GM18499 (cell line): ENCODE results near the gene CACNA2D2.

Experiments used
- ATAC-seq: cut with Tn5 transposase; IDR thresholded peaks from one replicate; pipeline ENCODE4 v1.9.1; 2021; ENCODE audit warnings: moderate number of reproducible peaks; ENCODE audit not compliant: insufficient read depth, unreplicated experiment

The CACNA2D2 gene

GRCh38 chr3:50375258-50375931 lies 128.0 kb downstream of the CACNA2D2 start:
- ATAC-seq: no peak

GRCh38 chr3:50374363-50375257 lies 128.8 kb downstream of the CACNA2D2 start:
- ATAC-seq: no peak

DNA sequence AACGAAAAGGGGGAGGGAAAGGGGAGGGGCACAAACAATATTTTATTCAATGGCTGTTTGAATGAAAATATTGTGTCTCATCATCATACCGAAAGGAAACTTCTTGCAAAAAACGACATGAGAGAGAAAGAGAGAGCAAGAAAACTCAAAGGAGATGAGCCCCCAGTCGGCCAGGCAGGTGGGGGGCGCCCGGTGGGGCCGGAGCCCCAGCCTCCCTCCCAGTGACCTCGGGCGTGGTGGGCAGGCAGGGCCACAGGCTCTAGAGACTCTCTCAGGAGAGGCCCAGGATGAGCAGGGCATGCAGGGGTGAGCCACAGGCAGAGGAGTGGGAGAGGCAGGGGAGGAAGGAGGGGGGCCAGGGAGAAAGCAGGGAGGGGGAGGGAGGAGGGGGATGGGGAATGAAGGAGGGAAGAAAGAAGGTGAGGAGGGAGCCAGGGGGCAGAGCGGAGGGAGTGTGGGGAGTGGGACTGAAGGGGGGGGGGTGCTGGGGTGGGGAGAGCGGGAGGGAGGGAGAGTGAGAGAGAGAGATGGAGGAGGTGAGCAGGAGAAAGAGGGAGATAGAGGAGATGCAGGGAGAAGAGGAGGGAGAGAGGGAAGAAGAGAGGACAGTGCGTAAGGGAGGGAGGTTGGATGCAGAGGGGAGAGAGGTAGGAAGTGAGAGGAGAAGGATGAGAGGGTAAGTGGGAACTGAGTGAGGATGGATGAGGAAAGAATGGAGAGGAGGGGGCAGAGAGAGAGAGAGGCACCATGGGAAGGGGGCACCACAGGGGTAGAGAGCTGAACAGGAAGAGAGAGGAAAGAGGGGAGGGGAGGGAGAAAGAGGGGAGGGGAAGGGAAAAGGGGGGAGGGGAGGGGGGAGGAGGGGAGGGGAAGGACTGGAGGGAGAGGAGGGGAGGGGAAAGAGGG lies 130.0 kb downstream of the CACNA2D2 start:
- no peak for ATAC-seq

DNA sequence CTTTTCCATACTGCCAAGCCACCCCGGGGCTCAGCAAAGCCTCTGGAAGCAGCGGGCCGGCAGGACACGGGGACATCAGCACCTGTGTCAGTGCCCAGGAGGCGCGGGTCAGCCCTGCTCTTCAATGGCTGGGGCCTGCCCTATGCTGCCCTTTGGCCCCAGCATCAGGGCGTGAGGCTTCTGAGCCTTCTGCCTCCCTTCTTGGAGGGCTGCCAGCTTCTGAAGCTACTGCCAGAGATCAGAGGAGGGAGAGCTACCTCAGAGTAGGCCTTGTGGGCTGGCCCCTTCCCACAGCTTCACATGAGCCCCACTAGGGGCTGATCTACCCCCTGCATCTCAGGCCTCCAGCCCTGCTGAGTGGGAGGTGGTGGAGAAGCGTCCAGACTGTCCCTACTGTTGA lies 131.1 kb downstream of the CACNA2D2 start:
- no peak for ATAC-seq

DNA sequence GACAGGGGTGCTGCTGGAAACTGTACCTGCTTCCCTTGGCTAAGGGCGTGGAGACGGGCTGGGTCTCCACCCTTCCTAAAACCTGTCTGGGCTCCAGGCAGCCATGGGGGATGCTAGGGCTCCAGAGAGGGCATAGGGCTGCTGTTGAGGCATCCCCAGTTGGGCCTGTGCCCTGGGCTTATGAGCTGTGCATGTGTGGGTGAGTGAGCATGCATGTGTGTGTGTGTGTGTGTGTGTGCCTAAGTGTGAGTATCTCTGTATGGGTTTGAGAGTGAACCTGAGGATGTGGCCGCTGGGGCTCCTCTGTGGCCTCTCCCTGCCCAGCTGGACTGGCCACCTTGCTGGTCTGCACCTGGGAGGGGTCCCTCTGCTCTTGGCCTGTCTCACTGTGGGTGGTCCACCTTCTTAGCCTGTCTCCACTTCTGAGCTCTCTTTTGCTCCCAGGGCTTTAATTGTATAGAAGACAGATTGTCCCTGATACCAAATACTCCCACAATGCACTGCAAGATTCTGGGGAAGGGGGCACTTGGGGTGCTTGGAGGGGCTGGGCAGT lies 132.2 kb downstream of the CACNA2D2 start:
- no peak for ATAC-seq

DNA sequence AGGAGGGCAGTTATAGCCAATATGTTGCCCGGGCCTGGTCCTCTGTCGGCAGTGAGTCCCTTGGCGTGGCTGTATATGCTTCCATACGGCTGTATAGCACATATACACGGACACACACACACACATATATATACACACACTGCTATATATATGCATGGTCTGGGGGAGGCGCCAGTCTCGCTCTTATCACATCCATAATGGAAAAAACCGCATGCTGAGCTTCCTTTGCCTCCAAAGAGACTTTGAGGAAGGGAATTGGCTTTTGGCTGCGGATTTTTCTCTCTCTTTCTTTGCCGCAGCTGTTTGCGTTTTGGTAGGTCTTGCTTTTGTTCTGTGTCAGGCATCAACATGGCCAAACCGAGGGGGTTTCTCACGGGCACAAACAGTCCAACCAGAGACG lies 132.8 kb downstream of the CACNA2D2 start:
- ATAC-seq: no peak

GRCh38 chr3:50369012-50369670 lies 134.3 kb downstream of the CACNA2D2 start:
- ATAC-seq: no peak

GRCh38 chr3:50365842-50366220 lies 137.6 kb downstream of the CACNA2D2 start:
- ATAC-seq: no peak

DNA sequence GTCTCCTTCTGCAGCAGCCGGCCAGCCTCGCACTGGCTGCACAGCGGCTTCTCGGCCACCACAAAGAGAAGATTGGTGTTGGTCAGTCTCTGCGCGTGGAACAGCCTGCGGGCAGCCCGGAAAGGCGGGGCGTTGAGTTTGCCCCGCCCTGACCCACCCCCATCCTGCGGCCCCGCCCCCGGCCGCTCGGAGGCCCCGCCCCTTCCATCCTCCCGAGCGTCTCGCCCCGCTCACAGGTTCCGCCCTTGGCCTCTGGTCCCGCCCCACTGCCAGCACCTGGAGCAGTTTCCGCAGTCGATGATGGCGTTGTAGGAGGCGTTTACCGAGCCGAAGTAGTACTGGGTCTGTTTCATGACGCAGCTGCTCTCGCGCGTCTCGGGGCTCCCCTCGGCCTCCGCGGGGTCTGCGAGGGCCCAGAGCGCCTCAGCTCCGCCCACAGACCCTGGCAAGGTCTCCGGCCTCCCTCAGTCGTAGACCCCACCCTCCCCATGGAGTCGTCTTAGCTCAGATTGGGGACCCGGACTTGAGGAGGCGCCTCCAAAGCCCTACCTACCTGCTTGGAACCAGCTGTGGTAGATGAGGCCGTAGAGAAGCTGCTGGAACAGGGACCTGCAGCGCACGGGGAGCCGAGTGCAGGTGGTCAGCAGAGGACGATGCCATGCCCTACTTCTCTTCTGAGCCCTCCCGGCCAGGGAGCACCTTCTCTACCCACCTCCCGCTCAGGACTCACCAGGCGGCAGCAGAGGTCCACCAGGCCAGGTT lies 138.2 kb downstream of the CACNA2D2 start:
- no peak for ATAC-seq

DNA sequence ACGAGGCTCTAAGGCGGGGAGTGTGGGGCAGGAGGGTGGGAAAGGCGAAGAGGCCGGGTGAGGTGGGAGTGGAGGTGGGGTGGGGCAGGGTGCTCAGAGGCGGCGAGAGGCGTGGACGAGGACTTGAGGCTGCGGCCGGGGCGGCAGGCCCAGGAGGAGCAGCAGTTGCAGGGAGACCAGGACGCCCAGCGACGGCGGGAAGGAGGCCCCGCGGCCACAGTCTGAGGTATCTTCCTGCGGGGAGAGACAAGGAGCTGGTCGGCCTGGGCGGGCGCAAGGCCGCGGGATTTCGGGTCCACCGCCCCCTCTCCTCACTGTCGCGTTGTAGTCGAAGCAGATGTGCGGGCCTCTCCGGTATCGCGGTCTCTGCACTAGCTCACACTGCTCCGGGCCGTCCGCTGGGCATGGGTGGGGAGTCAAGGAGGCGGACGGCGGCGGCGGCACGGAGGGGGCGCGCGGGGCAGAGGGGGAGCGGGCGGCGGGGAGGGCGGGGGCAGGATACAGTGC lies 138.8 kb downstream of the CACNA2D2 start:
- ATAC-seq: no peak

DNA sequence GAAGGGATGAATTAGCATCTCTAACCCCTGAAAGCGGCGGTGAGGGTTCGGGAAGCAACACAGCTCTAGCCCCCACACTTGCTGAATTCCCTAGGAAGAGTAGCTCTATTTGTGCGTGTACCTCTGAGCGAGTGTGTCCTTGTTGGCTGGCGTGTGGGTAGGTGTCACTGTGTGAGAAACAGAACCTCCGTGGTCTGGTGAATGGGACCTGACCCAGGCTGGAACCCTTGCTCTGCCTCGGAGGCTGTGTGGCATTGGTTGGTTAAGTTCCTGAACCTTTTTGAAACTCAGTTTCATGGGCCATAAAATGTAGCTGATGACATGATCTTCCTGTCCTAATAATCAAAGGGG lies 143.7 kb downstream of the CACNA2D2 start:
- ATAC-seq: no peak

- peak; percentile 86 for ATAC-seq
Measured at GRCh38 chr3:50358911-50359759, 144.3 kb downstream of the CACNA2D2 start, which contains the start of gene TMEM115. TMEM115 (minus strand) TSS chr3:50359521; CDS start chr3:50359063, 458 bp downstream.

DNA sequence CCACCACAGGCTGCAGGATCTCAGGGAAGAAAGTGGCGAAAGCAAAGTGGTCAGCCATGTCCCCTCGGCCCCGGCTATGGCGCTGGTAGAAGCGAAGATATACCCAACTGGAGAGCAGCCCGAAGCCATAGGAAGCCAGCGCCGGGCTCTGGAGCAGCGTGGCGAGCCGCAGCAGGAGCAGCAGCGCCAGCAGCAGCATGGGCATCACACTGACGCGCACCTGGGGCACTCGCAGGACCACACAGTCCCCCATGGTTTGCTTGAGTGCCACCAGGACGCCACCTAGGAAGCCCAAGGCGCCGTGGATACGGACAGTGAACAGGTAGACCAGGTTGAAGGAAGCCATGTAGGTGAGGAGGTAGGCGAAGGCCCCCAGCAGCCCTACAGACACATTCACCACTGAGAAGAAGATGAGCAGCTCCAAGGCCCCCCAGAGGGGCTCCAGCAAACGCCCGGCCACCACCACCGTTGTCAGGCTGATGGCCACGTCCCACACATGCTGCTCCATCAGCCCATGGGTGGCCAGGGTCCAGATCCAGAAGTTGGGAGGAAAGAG lies 145.0 kb downstream of the CACNA2D2 start:
- no peak for ATAC-seq

GRCh38 chr3:50357481-50357880 lies 146.0 kb downstream of the CACNA2D2 start:
- ATAC-seq: no peak

DNA sequence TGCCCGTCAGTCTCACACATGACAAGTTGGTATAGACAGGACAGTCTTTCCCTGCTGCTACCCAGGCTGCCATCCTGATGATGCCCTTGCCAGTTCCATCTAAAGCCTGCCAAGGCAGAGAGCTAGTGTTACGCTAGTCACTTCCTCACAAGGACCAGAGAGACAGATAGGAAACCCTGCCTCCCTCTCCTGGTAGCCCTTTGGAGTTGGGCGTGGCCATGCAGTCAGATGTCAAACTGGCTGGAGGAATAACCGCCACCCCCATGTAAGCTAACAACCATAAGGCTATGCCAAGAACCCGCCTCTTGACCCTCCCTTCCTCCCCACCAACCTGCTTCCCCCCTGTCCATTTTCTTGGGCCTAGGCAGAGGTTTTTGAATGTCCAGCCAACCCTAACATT lies 146.9 kb downstream of the CACNA2D2 start:
- ATAC-seq: no peak

- ATAC-seq: no peak
Measured at GRCh38 chr3:50355829-50356552, 147.4 kb downstream of the CACNA2D2 start.

- no peak for ATAC-seq
Measured at GRCh38 chr3:50354850-50355249, 148.6 kb downstream of the CACNA2D2 start.
